ENCODE data around the gene CPPED1. TPM values are rescaled to one million over a fixed set of nuclear protein-coding genes. Genes with fewer than 3 reads are reported as not detected.
A peak's percentile ranks its signal among the peaks of the same experiment; 100 is the strongest.

CPPED1 gene
- total and polyA plus RNA-seq, 7 donors, result 2.7 to 6.1 (median 3.5) TPM

- TF ChIP-seq, protein P1, sequence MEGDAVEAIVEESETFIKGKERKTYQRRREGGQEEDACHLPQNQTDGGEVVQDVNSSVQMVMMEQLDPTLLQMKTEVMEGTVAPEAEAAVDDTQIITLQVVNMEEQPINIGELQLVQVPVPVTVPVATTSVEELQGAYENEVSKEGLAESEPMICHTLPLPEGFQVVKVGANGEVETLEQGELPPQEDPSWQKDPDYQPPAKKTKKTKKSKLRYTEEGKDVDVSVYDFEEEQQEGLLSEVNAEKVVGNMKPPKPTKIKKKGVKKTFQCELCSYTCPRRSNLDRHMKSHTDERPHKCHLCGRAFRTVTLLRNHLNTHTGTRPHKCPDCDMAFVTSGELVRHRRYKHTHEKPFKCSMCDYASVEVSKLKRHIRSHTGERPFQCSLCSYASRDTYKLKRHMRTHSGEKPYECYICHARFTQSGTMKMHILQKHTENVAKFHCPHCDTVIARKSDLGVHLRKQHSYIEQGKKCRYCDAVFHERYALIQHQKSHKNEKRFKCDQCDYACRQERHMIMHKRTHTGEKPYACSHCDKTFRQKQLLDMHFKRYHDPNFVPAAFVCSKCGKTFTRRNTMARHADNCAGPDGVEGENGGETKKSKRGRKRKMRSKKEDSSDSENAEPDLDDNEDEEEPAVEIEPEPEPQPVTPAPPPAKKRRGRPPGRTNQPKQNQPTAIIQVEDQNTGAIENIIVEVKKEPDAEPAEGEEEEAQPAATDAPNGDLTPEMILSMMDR (IDR thresholded peaks at IDR 0.05), result no peak
- no peak for ATAC-seq
- Histone ChIP-seq H3K27ac (no peak overlapping the region), H3K4me1 (no peaks in the 10 kb centered on the region), H3K4me3 (no peak overlapping the region), H3K9me3 (no peaks in the 10 kb centered on the region), H3K36me3 (ENCODE audit: insufficient read depth in 1 of 2, low read depth in 1 of 2) (no peaks in the 10 kb centered on the region), H3K27me3 (ENCODE audit: insufficient read depth in 3 of 3, low read length in 2 of 3) (no peaks in the 10 kb centered on the region)
- WGBS, 3 donors, result 50 to 69% (median 52%) methylated on average over 5 of the region's 5 CpGs
- intact Hi-C loops (cut with DNase I), result loop anchor here (10.0 kb wide), 2 partner anchors 357 to 717 kb away; no protein-coding TSS in a partner anchor
- no peak for DNase-seq
These were observed 8.0 kb upstream of the CPPED1 start for GRCh38 chr16:12811441-12812383.

DNA sequence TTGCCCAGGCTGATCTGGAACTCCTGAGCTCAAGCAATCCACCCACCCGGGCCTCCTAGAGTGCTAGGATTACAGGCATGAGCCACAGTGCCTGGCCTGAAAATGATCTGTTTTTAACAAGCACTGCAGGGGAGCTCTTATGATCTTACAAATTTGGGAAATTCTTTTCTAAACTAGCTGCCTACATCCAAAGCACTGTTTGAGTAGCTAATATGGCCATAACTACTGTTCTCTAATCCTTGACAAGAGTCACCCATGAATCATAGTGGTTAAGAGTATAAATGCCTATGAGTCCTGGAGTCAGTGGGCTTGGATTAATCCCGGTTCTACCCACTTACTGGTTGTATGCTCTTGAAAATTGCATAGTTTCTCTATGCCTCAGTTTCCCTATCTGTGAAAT is 1.4 kb upstream of the CPPED1 start:
- H3K4me1 ChIP-seq, result peaks cover 3% of the 10 kb centered on the region
- H3K4me3 ChIP-seq, result no peak overlapping the region
- no peaks in the 10 kb centered on the region for H3K27me3 ChIP-seq (ENCODE audit: insufficient read depth in 3 of 3, low read length in 2 of 3)
- H3K27ac ChIP-seq, result no peak overlapping the region
- WGBS, 3 donors, result 63 to 79% (median 73%) methylated on average over 2 of the region's 2 CpGs
- ATAC-seq (no peak), DNase-seq (no peak)
- intact Hi-C loops (cut with DNase I), result no loop called here
- TF ChIP-seq, protein P1 (IDR thresholded peaks at IDR 0.05), result no peak
- H3K36me3 ChIP-seq (ENCODE audit: insufficient read depth in 1 of 2, low read depth in 1 of 2), result no peaks in the 10 kb centered on the region
- no peaks in the 10 kb centered on the region for H3K9me3 ChIP-seq

DNA sequence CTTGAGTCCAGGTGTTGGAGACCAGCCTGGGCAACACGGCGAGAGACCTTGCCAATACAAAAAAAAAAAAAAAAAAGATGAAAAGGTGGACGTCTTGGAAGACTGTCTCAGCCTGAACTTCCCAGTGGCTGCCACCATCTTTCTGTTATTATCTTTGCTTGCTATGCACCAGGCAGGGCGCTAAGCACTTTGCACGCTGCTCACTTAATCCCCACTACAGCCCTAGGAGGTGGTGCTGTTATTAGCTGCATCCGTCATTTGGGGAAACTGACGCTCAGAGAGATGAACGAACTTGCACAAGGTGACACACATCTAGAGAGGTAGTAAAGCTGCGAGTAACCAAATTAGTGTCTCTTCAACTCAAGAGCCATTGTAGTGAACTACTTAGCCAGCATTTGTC is 708 bp upstream of the CPPED1 start:
- H3K4me3 ChIP-seq, result peak overlapping the region; percentile 75
- 75 to 77% (median 77%) methylated on average over 9 of the region's 9 CpGs for WGBS, 3 donors
- H3K27me3 ChIP-seq (ENCODE audit: insufficient read depth in 3 of 3, low read length in 2 of 3), result no peaks in the 10 kb centered on the region
- TF ChIP-seq, protein P1 (IDR thresholded peaks at IDR 0.05), result no peak
- no peaks in the 10 kb centered on the region for H3K36me3 ChIP-seq (ENCODE audit: insufficient read depth in 1 of 2, low read depth in 1 of 2)
- H3K27ac ChIP-seq, result no peak overlapping the region
- intact Hi-C loops (cut with DNase I), result no loop called here
- H3K9me3 ChIP-seq, result no peaks in the 10 kb centered on the region
- DNase-seq, result no peak
- H3K4me1 ChIP-seq, result peaks cover 3% of the 10 kb centered on the region
- no peak for ATAC-seq

DNA sequence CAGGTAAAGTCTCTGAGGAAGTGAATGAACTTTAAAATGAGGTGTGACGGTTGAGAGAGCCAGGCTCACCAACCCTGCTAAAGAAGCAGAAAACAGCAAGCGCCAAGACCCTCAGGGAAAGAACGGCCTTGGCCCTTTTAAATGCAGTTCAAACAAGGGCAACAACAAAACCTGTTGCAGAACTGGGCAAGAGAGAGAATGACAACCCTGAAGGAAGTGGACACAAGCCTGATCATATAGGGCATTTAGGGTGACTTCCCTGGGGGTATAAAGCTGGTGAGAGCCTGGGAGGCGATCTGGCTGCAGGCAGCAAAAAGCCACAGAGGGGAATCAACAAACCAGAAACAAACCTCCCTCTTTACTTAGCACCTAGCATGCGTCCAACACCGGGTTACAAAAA is 1.0 kb downstream of the CPPED1 start:
- DNase-seq (no peak), ATAC-seq (no peak)
- no peak overlapping the region for H3K27ac ChIP-seq
- no peaks in the 10 kb centered on the region for H3K9me3 ChIP-seq
- peaks cover 3% of the 10 kb centered on the region for H3K4me1 ChIP-seq
- no peaks in the 10 kb centered on the region for H3K36me3 ChIP-seq (ENCODE audit: insufficient read depth in 1 of 2, low read depth in 1 of 2)
- peak overlapping the region; percentile 75 for H3K4me3 ChIP-seq
- intact Hi-C loops (cut with DNase I), result no loop called here
- 70 to 75% (median 74%) methylated on average over 6 of the region's 6 CpGs for WGBS, 3 donors
- TF ChIP-seq, protein P1 (IDR thresholded peaks at IDR 0.05), result no peak
- H3K27me3 ChIP-seq (ENCODE audit: insufficient read depth in 3 of 3, low read length in 2 of 3), result no peaks in the 10 kb centered on the region

All from psoas muscle (tissue), 8 donors.